Measurements from ENCODE around the gene CTCFL.
A peak's percentile ranks its signal among the peaks of the same experiment; 100 is the strongest.

Gene CTCFL

DNA sequence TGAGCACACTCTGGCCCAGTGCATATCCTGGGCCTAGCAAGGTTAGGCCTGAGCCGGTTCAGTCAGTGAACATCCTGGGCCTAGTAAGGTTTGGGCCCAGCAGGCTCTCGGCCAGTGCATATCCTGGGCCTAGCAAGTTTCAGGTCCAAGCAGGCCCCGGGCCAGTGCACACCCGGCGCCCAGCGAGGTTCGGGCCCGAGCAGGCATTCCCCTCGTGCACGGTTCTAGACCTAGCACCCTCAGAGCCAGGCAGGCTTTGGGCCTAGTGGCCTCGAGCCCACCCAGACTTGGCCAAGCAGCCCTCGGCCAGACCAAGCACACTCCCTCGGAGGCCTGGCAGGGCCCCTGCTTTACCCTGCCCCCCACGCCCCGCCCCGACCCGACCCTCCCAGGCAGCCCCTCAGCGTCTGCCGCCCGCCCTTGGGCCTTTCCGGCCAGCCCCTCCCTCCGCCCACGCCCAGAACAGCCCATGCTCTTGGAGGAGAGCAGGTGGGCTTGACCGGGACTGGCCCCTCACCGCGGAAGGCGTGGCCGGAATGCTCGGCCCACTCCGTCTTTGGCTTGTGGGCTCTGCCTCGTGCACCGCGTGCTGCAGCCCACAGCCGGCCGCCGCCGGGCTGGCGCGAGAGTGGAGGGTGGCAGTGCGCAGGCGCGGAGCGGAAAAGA lies at the start of gene CTCFL:
TSS of gene CTCFL (minus strand) at position 630 of the 666 bp plus-strand sequence. CDS start 935 bp downstream, outside the sequence.
- no peak for DNase-seq

- peak; percentile 47 for DNase-seq
These were observed 49.0 kb upstream of the CTCFL start for GRCh38 chr20:57573894-57574293.

DNA sequence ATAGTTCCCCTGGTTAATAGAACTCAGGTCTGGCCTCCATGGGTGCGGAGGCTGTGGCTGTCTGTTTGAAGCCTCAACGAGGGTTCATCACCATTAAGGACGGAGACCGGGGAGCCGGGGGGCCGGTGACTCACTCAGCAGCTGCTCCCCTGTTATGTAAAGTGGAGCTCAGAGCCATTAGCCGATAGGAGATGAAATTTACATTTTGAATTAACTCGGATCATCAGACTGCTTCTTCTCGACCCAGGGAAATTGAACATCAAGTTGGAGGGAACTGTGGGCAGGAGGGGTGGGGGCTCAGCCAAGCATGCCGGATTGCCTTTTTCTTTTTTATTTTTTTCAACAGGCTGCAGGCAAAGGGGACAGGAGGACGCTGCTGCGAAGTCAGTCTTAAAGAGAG lies 48.3 kb upstream of the CTCFL start:
- DNase-seq, result no peak

- DNase-seq, result no peak
These were observed 47.0 kb upstream of the CTCFL start for GRCh38 chr20:57571782-57572416.

DNA sequence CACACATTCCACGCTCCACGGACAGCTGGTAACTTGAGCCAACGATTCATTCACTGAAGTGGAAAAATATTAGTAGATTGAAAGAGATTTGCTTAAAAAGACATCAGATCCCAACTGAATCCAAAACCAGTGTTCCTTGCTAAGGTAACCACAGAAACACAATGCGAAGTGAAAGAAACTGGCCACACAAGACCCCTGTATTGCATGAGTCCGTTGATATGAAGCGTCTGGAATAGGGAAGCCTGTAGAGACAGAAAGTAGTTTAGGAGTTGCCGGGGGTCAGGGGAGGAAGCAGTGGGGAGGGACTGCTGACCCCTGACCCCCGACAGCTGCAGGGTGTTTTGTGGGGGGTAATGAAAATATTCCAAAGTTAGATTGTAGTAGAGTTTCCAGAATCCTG lies 46.0 kb upstream of the CTCFL start:
- no peak for DNase-seq

- no peak for DNase-seq
These were observed 45.4 kb upstream of the CTCFL start for GRCh38 chr20:57570145-57570850.

- DNase-seq, result no peak
These were observed 44.0 kb upstream of the CTCFL start for GRCh38 chr20:57568960-57569359.

- no peak for DNase-seq
These were observed 43.4 kb upstream of the CTCFL start for GRCh38 chr20:57568088-57568896.

GRCh38 chr20:57567471-57568079 lies 42.6 kb upstream of the CTCFL start:
- no peak for DNase-seq

- no peak for DNase-seq
These were observed 42.0 kb upstream of the CTCFL start for GRCh38 chr20:57566803-57567459.

- DNase-seq, result no peak
These were observed 41.5 kb upstream of the CTCFL start for GRCh38 chr20:57566399-57566798.

DNA sequence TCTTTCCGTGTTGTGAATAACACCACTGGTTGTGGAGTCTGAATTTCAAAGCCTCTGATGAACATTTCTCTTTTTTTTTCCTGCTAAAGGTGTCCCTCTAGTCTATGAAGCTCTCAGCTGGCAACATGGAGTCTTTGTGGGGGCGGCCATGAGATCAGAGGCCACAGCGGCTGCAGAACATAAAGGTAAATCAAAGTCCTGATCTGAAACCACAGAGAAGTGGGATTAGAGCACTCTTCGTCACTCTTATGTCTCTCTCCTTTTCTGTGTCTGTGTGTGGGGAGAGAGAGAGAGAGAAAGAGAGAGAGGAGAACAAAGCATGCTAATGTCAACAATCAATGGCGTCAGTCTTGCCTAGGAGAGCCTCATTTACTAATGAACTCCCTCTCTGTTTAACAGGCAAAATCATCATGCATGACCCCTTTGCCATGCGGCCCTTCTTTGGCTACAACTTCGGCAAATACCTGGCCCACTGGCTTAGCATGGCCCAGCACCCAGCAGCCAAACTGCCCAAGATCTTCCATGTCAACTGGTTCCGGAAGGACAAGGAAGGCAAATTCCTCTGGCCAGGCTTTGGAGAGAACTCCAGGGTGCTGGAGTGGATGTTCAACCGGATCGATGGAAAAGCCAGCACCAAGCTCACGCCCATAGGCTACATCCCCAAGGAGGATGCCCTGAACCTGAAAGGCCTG lies 40.2 kb upstream of the CTCFL start:
- no peak for DNase-seq

DNA sequence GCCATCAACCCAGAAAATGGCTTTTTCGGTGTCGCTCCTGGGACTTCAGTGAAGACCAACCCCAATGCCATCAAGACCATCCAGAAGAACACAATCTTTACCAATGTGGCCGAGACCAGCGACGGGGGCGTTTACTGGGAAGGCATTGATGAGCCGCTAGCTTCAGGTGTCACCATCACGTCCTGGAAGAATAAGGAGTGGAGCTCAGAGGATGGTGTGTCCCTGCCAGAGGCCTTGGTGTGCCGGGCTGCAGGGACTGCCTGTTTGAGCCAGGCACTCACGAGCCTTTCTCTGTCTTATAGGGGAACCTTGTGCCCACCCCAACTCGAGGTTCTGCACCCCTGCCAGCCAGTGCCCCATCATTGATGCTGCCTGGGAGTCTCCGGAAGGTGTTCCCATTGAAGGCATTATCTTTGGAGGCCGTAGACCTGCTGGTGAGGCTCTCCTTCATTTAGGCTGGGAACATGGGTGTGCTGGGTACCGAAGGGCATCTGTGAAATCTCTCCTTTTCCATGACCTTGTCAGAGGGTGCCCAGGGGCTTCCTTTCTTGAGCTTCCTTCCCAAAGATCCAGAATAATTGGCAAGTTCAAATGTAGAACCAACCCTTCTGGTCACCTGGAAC lies 39.4 kb upstream of the CTCFL start:
- no peak for DNase-seq

- DNase-seq, result no peak
These were observed 38.6 kb upstream of the CTCFL start for GRCh38 chr20:57563522-57563921.

- DNase-seq, result no peak
These were observed 37.9 kb upstream of the CTCFL start for GRCh38 chr20:57562541-57563465.

GRCh38 chr20:57561356-57562279 lies 36.7 kb upstream of the CTCFL start:
- DNase-seq, result peak; percentile 20

- peak; percentile 61 for DNase-seq
These were observed 35.8 kb upstream of the CTCFL start, which contains the start of gene PCK1 for GRCh38 chr20:57560554-57561355. Gene PCK1 (plus strand): TSS chr20:57561110. CDS start chr20:57561412, 302 bp downstream.
